Adrenal gland (tissue), 12 donors: Measurements from ENCODE around the gene GATA6. TPM values are rescaled to one million over a fixed set of nuclear protein-coding genes. Genes with fewer than 3 reads are reported as not detected.
A peak's percentile ranks its signal among the peaks of the same experiment; 100 is the strongest.
"Not testable (repeated sequence)": the region's sequence is repeated elsewhere in the genome, so short reads cannot be mapped to it uniquely, and the experiment has no call there.

ENCODE experiments used
- DNase-seq, 7 donors: peaks; one replicate each; pipeline ENCODE4 v3.0.0-alpha.2; 2019 to 2020
- H3K27ac ChIP-seq, 5 donors: fragments of 200-600 bp; sonication (generic) in 4 of 5; 1 replicate in 3 of 5; 2 replicates in 2 of 5; pipeline versions ENCODE4 v1.5.1 to v1.8.0; 2016 to 2020; ENCODE audit warnings: mild to moderate bottlenecking in 1 of 5
- H3K27me3 ChIP-seq: fragments of 200-600 bp; 2 replicates; pipeline ENCODE4 v1.8.0; 2021
- H3K36me3 ChIP-seq, 2 donors: fragments of 200-600 bp; replicated peaks in 1 of 2; 1 replicate in 1 of 2; 2 replicates in 1 of 2; pipeline versions ENCODE4 v1.5.1 to v1.8.0; 2018 to 2022
- H3K4me1 ChIP-seq, 2 donors: fragments of 200-600 bp; replicated peaks in 1 of 2; 1 replicate in 1 of 2; 2 replicates in 1 of 2; pipeline versions ENCODE4 v1.5.1 to v1.8.0; 2018 to 2021
- H3K4me3 ChIP-seq, 4 donors: fragments of 200-600 bp; sonication (generic) in 3 of 4; one replicate each; pipeline ENCODE4 v1.5.1; 2016 to 2018
- H3K9me3 ChIP-seq, 3 donors: fragments of 200-600 bp; sonication (generic) in 1 of 3; replicated peaks in 1 of 3; 1 replicate in 2 of 3; 2 replicates in 1 of 3; pipeline versions ENCODE4 v1.5.1 to v1.8.0; 2016 to 2021
- CTCF ChIP-seq, 6 experiments: fragments of 450-650 bp in 4 of 6; fragments of 200-600 bp in 2 of 6; sonication (generic) in 1 of 6; IDR thresholded peaks; 1 replicate in 5 of 6; 2 replicates in 1 of 6; pipeline versions ENCODE4 v1.5.1 to v1.8.0; 2016 to 2021; ENCODE audit warnings: antibody characterized with exemption in 6 of 6, mild to moderate bottlenecking in 2 of 6, moderate library complexity in 1 of 6
- POLR2A ChIP-seq, 2 donors: fragments of 450-650 bp; IDR thresholded peaks; one replicate each; pipeline ENCODE4 v1.6.1; 2017; ENCODE audit warnings: antibody characterized with exemption in 2 of 2, mild to moderate bottlenecking in 2 of 2, moderate library complexity in 1 of 2
- WGBS, 4 donors: extraction: QIAGEN DNeasy Blood & Tissue Kit in 2 of 4; methylation state at CpG; one replicate each; pipeline versions ENCODE4 v1.1.5 to v1.1.7; 2013 to 2017; 5-methylcytosine and 5-hydroxymethylcytosine counted together
- intact Hi-C, 2 donors: fragments of 100-400 bp; cut with DNase I; formaldehyde crosslinking; loops; one replicate each; pipeline versions ENCODE4 v1.14.1 to v1.15.0; 2022 to 2023
- polyA plus RNA-seq, 3 donors: library from polyadenylated mRNA; stranded (reverse); fragments of 200-250 nt in 2 of 3; fragments of 350-450 nt in 1 of 3; fragmentation: Illumina TruSeq in 1 of 3; extraction: RNeasy Lipid Tissue Mini Kit (QIAGEN cat#74804) in 1 of 3; gene quantifications; one replicate each; pipeline ENCODE4 v1.2.3, GENCODE V29; 2013 to 2014
- total RNA-seq, 9 donors: library from RNA; depleted of rRNA in 4 of 9; stranded (reverse); fragments of >200 nt in 4 of 9; fragments of 120-200 nt in 1 of 9; fragmentation: NEBNext Ultra II Directional in 1 of 9; extraction: Animal tissue kit (Norgen Biotek cat#: 25700) in 1 of 9; gene quantifications; one replicate each; pipeline versions ENCODE4 v1.1.0 to v1.2.4, GENCODE V29; 2013 to 2023
- donor health status: healthy with polysubstance abuse.
- donor health status: Bipolar disorder and iron deficiency.
- donor health status: DM: yes; HTN: yes; CAD: no.
- donor health status: DM: no; HTN: no; CAD: no.
- donor health status: DM: no; HTN: no; CAD: no.
- donor health status: DM: yes; HTN: yes; CAD: no.

Gene GATA6
- total and polyA plus RNA-seq, 12 donors: 31.3 to 222 (median 135) TPM

GRCh38 chr18:22194151-22194598 is 24.8 kb downstream of the GATA6 start:
- no peak for TF ChIP-seq POLR2A (IDR thresholded peaks at IDR 0.05)
- TF ChIP-seq CTCF (IDR thresholded peaks at IDR 0.05): no peak
- peak overlapping the region in 4 of 5 donors; percentile 64 to 97 (median 81) for H3K27ac ChIP-seq
- no peaks in the 10 kb centered on the region for H3K27me3 ChIP-seq
- 37 to 45% (median 41%) methylated on average over 7 of the region's 7 CpGs for WGBS, 4 donors
- peaks cover 80 to 97% of the 10 kb centered on the region in 2 donors for H3K4me1 ChIP-seq
- DNase-seq: peak in 1 of 7 donors; percentile 22
- intact Hi-C loops: no loop called here
- peaks cover 0 to 29% of the 10 kb centered on the region in 2 donors for H3K36me3 ChIP-seq
- H3K9me3 ChIP-seq: no peaks in the 10 kb centered on the region
- H3K4me3 ChIP-seq: peak overlapping the region in 1 of 4 donors; percentile 21

GRCh38 chr18:22195052-22195451 is 25.7 kb downstream of the GATA6 start:
- peak overlapping the region in 3 of 5 donors; percentile 71 to 97 (median 91) for H3K27ac ChIP-seq
- H3K36me3 ChIP-seq: peaks cover 0 to 38% of the 10 kb centered on the region in 2 donors
- DNase-seq: peak in 1 of 7 donors; percentile 50
- H3K4me1 ChIP-seq: peaks cover 71 to 95% of the 10 kb centered on the region in 2 donors
- TF ChIP-seq CTCF (IDR thresholded peaks at IDR 0.05): no peak
- no peak for TF ChIP-seq POLR2A (IDR thresholded peaks at IDR 0.05)
- intact Hi-C loops: no loop called here
- WGBS, 4 donors: 82 to 88% (median 87%) methylated on average over 11 of the region's 11 CpGs
- H3K27me3 ChIP-seq: no peaks in the 10 kb centered on the region
- no peak overlapping the region for H3K4me3 ChIP-seq
- H3K9me3 ChIP-seq: no peaks in the 10 kb centered on the region

GRCh38 chr18:22196943-22197342 is 27.6 kb downstream of the GATA6 start:
- Histone ChIP-seq H3K27ac (peak overlapping the region in 3 of 5 donors; percentile 24 to 97 (median 75)), H3K4me1 (peaks cover 57 to 95% of the 10 kb centered on the region in 2 donors), H3K36me3 (peaks cover 0 to 57% of the 10 kb centered on the region in 2 donors)
- H3K9me3 ChIP-seq, H3K4me3 ChIP-seq, DNase-seq, H3K27me3 ChIP-seq, intact Hi-C loops: not testable (repeated sequence)
- 81 to 88% (median 84%) methylated on average over 5 of the region's 5 CpGs for WGBS, 4 donors

- Histone ChIP-seq H3K4me1 (peaks cover 59 to 95% of the 10 kb centered on the region in 2 donors), H3K36me3 (peaks cover 0 to 62% of the 10 kb centered on the region in 2 donors), H3K27me3 (no peaks in the 10 kb centered on the region), H3K27ac (peak overlapping the region in 3 of 5 donors; percentile 24 to 97 (median 75)), H3K4me3 (no peak overlapping the region), H3K9me3 (no peaks in the 10 kb centered on the region)
- no peak for TF ChIP-seq CTCF (IDR thresholded peaks at IDR 0.05)
- no peak for TF ChIP-seq POLR2A (IDR thresholded peaks at IDR 0.05)
- WGBS, 4 donors: 47 to 57% (median 55%) methylated on average over 2 of the region's 2 CpGs
- no peak for DNase-seq
- intact Hi-C loops: no loop called here
Observed at GRCh38 chr18:22197668-22198067, 28.3 kb downstream of the GATA6 start.

- Histone ChIP-seq H3K4me3 (no peak overlapping the region), H3K9me3 (no peaks in the 10 kb centered on the region), H3K27me3 (no peaks in the 10 kb centered on the region), H3K27ac (peak overlapping the region in 4 of 5 donors; percentile 2 to 97 (median 40)), H3K4me1 (peaks cover 57 to 95% of the 10 kb centered on the region in 2 donors), H3K36me3 (peaks cover 0 to 62% of the 10 kb centered on the region in 2 donors)
- 79 to 85% (median 82%) methylated on average over 4 to 7 of the region's 7 CpGs for WGBS, 4 donors
- intact Hi-C loops: no loop called here
- no peak for DNase-seq
- TF ChIP-seq POLR2A (IDR thresholded peaks at IDR 0.05) (no peak), CTCF (IDR thresholded peaks at IDR 0.05) (no peak)
Observed at GRCh38 chr18:22198163-22198562, 28.8 kb downstream of the GATA6 start.
